Lower leg skin (tissue), 3 donors: ENCODE results near the gene CFAP53.

Experiments used
- CTCF ChIP-seq, 3 donors: fragments of 450-650 bp; IDR thresholded peaks; one replicate each; pipeline ENCODE4 v1.5.1; 2016; ENCODE audit warnings: antibody characterized with exemption in 3 of 3, mild to moderate bottlenecking in 3 of 3, moderate library complexity in 2 of 3
- POLR2A ChIP-seq, 2 donors: fragments of 450-650 bp; IDR thresholded peaks; one replicate each; pipeline ENCODE4 v1.6.1; 2016 to 2017; ENCODE audit warnings: antibody characterized with exemption in 2 of 2, mild to moderate bottlenecking in 1 of 2, moderate library complexity in 1 of 2

- no peak for TF ChIP-seq CTCF (IDR thresholded peaks at IDR 0.05)
- TF ChIP-seq POLR2A (IDR thresholded peaks at IDR 0.05): no peak
Observed at GRCh38 chr18:50287028-50287440, 20.7 kb upstream of the CFAP53 start.
